ENCODE data around the gene ATF6.

ATF6 gene

GRCh38 chr1:162000053-162000420 is 233.9 kb downstream of the ATF6 start:
- DNase-seq (ENCODE audit: low spot score): no peak

GRCh38 chr1:162003061-162003829 is 237.1 kb downstream of the ATF6 start:
- no peak for DNase-seq (ENCODE audit: low spot score)

DNA sequence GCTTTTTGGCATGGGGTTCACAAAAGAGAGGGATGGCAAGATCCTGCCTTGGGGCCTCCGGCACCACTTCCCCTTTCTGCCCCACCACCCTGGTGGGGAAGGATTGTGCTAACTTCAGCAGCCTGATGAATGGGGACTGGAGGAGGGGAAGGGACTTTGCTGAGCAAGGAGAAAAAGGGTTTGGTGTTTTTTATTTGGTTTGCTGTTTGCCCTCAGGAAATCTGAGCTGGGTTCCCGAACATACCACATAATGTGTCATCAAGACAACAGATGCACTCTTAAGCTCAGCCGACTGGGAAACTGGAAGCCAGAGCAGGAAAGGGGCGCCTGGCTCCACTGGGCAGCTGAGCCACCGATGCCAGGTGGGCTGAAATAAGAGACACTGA is 237.7 kb downstream of the ATF6 start:
- no peak for DNase-seq (ENCODE audit: low spot score)

DNA sequence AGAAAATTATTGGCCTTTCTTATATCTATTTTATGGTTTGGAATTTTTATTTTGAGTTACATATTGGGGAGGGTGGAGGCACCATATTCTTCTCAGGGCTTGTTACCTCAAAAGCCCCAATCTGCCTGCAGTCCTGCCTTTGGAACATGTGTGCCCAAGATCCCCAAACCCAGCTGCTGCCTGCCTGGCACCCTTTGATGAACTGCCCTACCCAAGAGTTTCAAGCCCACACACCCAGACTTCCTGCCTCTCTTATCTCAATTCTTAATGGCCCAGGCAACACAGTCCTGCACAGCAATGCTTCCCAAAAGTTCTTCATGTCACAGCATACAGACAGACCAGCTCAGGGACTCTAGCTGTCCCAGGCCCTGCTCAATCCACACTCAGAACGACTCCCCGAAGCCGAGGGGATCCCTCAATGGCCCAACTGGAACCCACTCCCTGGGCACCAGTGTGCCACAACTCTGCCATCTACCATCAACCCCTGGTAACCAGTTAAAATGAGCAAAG is 238.4 kb downstream of the ATF6 start:
- no peak for DNase-seq (ENCODE audit: low spot score)

DNA sequence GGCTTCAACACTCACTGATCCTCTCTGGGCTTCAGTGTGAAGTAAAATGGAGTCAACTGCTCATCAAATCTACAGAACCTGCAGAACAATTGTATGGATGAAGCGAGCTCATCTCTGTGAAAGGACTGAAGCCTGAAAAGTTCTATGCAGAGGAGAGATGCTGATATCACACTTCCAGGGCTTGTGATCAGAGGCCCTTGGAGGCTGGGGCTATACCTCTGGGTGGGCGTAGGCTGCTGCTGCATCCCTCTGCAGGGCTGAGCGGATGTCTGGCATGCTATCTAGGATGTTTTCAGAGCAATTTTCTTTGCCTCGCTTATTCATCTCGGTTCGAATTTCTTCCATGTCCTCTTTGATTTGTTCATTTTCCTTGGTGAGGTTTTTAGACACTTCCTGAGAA is 240.0 kb downstream of the ATF6 start:
- no peak for DNase-seq (ENCODE audit: low spot score)

DNA sequence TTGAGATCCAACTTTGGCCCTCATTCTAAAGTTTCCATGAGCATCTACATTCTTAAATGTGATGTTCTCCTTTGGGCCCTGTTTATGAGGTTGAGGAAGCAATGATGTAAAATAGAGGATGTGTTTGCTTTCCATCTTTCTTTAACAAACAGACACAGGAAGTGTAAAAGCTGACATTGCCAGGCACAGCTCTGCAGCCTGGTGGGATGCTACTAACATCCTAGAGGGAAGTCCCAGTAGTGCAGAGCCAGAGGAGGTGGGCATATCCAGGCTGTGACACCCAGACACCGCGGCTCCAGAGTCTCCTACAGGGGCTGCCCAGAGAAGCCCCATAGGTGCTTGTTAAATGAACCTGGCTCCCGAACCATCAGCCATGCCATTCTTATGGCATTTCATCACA is 241.3 kb downstream of the ATF6 start:
- DNase-seq (ENCODE audit: low spot score): no peak

DNA sequence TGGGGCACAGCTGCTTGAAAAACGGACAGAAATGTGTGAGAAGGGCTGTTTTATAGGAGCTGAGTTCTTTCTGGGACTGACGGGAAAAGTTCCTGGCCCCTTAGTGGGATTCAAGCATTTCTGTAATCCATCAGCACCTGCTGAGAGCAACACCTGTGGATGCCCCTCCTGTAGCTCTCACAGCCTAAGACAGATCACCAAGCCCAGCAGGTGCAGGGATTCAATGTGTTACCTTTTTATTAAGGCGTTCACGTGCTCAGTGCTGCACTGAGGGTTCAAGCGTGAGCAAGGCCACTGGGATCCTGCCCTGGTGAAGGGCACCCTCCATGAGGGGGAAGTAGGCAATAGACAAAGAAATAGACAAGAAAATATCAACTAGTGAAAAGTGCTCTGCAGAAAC is 242.7 kb downstream of the ATF6 start:
- no peak for DNase-seq (ENCODE audit: low spot score)

GRCh38 chr1:162009501-162010174 is 243.5 kb downstream of the ATF6 start:
- DNase-seq (ENCODE audit: low spot score): no peak

- DNase-seq (ENCODE audit: low spot score): no peak
Observed at GRCh38 chr1:162010175-162010506, 244.0 kb downstream of the ATF6 start.

DNA sequence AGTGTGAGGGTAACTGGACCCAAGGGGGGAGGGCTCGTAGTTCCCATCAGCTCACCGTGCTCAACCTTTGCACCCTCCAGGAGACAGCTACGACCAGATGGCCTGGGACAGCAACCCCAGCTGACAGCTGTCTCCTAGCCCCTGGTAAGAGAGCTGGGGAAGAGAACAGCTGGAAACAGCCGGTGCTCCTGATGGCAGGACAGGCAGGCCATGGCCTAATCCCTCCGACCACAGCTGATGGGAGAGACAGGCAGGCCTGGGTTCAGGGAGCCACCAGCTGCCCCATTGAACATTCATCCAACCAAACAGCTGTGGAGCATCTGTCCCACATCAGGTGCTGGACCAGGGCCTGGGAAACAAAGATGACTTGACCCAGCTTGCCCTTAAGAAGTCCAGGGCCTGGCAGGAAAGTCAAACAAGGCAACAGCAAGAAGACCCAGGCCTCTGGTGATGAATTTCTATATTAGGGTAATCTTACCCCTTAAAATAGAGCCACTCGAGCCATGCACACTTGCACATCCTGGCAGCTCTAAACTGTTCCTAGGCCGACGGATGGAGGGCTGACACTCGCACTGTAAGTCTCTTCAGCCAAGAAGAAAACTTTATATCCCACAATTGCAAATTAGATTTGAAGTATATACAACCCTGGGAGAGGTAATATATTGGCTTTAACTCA is 245.4 kb downstream of the ATF6 start:
- no peak for DNase-seq (ENCODE audit: low spot score)

DNA sequence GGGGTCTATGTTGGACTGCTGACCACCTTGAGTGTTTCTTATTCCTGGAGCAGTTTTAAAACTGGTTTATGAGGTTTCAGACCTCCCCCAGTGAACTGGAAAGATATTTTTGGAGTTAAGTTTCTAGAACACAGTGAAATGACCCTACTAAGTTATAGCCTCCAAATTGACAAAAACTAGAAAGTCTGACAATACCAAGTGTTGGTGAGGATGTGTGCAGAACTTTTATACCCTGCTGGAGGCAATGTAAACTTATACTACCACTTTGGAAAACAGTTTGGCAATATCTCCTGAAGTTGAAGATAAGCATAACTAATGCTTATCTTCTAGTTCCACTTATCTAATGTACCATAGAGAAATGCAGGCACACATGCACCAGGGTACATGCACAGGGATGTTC is 247.2 kb downstream of the ATF6 start:
- DNase-seq (ENCODE audit: low spot score): no peak

All from cerebellar cortex (tissue), 1 donor.